HL-60/S4 (cell line): Measurements from ENCODE around the gene ZNF330.
"Not testable (repeated sequence)": the region's sequence is repeated elsewhere in the genome, so short reads cannot be mapped to it uniquely, and the experiment has no call there.

ENCODE experiments used
- in situ Hi-C: fragments of 300-500 bp; cut with MboI; formaldehyde crosslinking; loops from 2 replicates; pipeline ENCODE4 v1.14.3; 2022; ENCODE audit warnings: low sequenced_read_pairs

ZNF330 gene

GRCh38 chr4:141220691-141221659 lies at the start of gene ZNF330:
ZNF330 (plus strand) TSS chr4:141220895; CDS start chr4:141222372, 1,477 bp downstream.
- in situ Hi-C loops: no loop called here

- in situ Hi-C loops: no loop called here
Observed at GRCh38 chr4:141174457-141174856, 46.2 kb upstream of the ZNF330 start.

GRCh38 chr4:141177171-141177570 lies 43.5 kb upstream of the ZNF330 start:
- in situ Hi-C loops: no loop called here

GRCh38 chr4:141179474-141180373 lies 41.0 kb upstream of the ZNF330 start:
- in situ Hi-C loops: no loop called here

GRCh38 chr4:141180991-141181761 lies 39.5 kb upstream of the ZNF330 start:
- in situ Hi-C loops: no loop called here

GRCh38 chr4:141183491-141183890 lies 37.2 kb upstream of the ZNF330 start:
- in situ Hi-C loops: not testable (repeated sequence)

GRCh38 chr4:141192564-141192963 lies 28.1 kb upstream of the ZNF330 start:
- in situ Hi-C loops: no loop called here

- in situ Hi-C loops: no loop called here
Observed at GRCh38 chr4:141193516-141194034, 27.1 kb upstream of the ZNF330 start.

GRCh38 chr4:141195095-141195707 lies 25.5 kb upstream of the ZNF330 start:
- in situ Hi-C loops: no loop called here

GRCh38 chr4:141196227-141196933 lies 24.3 kb upstream of the ZNF330 start:
- in situ Hi-C loops: no loop called here

- in situ Hi-C loops: no loop called here
Observed at GRCh38 chr4:141207961-141208360, 12.7 kb upstream of the ZNF330 start.

GRCh38 chr4:141210168-141210567 lies 10.5 kb upstream of the ZNF330 start:
- in situ Hi-C loops: no loop called here

- in situ Hi-C loops: no loop called here
Observed at GRCh38 chr4:141213550-141213991, 7.1 kb upstream of the ZNF330 start.

- in situ Hi-C loops: no loop called here
Observed at GRCh38 chr4:141215030-141215429, 5.7 kb upstream of the ZNF330 start.

GRCh38 chr4:141216002-141216761 lies 4.5 kb upstream of the ZNF330 start:
- in situ Hi-C loops: no loop called here

GRCh38 chr4:141220271-141220670 lies 424 bp upstream of the ZNF330 start:
- in situ Hi-C loops: no loop called here

GRCh38 chr4:141223418-141223817 lies 2.7 kb downstream of the ZNF330 start:
- in situ Hi-C loops: no loop called here

- in situ Hi-C loops: not testable (repeated sequence)
Observed at GRCh38 chr4:141227280-141227679, 6.6 kb downstream of the ZNF330 start.
